Karpas-422 (cell line): ENCODE results near the gene GRK6. TPM values are rescaled to one million over a fixed set of nuclear protein-coding genes. Genes with fewer than 3 reads are reported as not detected.
A peak's percentile ranks its signal among the peaks of the same experiment; 100 is the strongest.

Experiments
- DNase-seq: peaks from one replicate; pipeline ENCODE4 v3.0.0-alpha.2; 2015
- H2AFZ ChIP-seq: fragments of 200-600 bp; sonication (generic); 2 replicates; pipeline ENCODE4 v1.6.1; 2014; ENCODE audit warnings: antibody characterized with exemption, low read length, mixed read lengths
- H3K27ac ChIP-seq: fragments of 200-600 bp; sonication (generic); 2 replicates; pipeline ENCODE4 v1.5.1; 2014; ENCODE audit warnings: mild to moderate bottlenecking, low read length, moderate library complexity
- H3K27me3 ChIP-seq: fragments of 200-600 bp; sonication (generic); 2 replicates; pipeline ENCODE4 v1.6.1; 2014; ENCODE audit warnings: low read length, mixed read lengths
- H3K36me3 ChIP-seq: fragments of 200-600 bp; sonication (generic); 2 replicates; pipeline ENCODE4 v1.6.1; 2014; ENCODE audit warnings: low read length, mixed read lengths; ENCODE audit not compliant: insufficient read depth
- H3K4me1 ChIP-seq: fragments of 200-600 bp; sonication (generic); 2 replicates; pipeline ENCODE4 v1.6.1; 2014; ENCODE audit warnings: mild to moderate bottlenecking, low read length, mixed read lengths
- H3K4me2 ChIP-seq: fragments of 200-600 bp; sonication (generic); 2 replicates; pipeline ENCODE4 v1.6.1; 2014; ENCODE audit warnings: low read length, low read depth, mild to moderate bottlenecking; ENCODE audit not compliant: poor library complexity, severe bottlenecking
- H3K4me3 ChIP-seq: fragments of 200-600 bp; sonication (generic); 2 replicates; pipeline ENCODE4 v1.5.1; 2014; ENCODE audit warnings: mild to moderate bottlenecking, antibody characterized with exemption, low read length, mixed read lengths
- H3K79me2 ChIP-seq: fragments of 200-600 bp; sonication (generic); 2 replicates; pipeline ENCODE4 v1.6.1; 2014; ENCODE audit warnings: mild to moderate bottlenecking, low read length, mixed read lengths
- H3K9ac ChIP-seq: fragments of 200-600 bp; sonication (generic); 2 replicates; pipeline ENCODE4 v1.6.0; 2014; ENCODE audit warnings: low read length
- H3K9me2 ChIP-seq: fragments of 200-600 bp; sonication (generic), shearing (Covaris generic); replicated peaks from 2 replicates; pipeline ENCODE4 v1.6.0; 2014; ENCODE audit warnings: mild to moderate bottlenecking, low read length, moderate library complexity; ENCODE audit not compliant: insufficient read depth
- H3K9me3 ChIP-seq: fragments of 300-700, 200-600 bp; sonication (generic); 2 replicates; pipeline ENCODE4 v1.6.1; 2014; ENCODE audit warnings: low read length, mixed read lengths
- H4K20me1 ChIP-seq: fragments of 200-600 bp; sonication (generic); 2 replicates; pipeline ENCODE4 v1.6.1; 2014; ENCODE audit warnings: mild to moderate bottlenecking, antibody characterized with exemption, low read length, low read depth; ENCODE audit not compliant: insufficient read depth
- total RNA-seq: library from RNA; depleted of rRNA; stranded (reverse); fragments of >200 nt; shearing (Covaris generic); gene quantifications from 2 replicates; pipeline ENCODE4 v1.2.3, GENCODE V29; 2014; ENCODE audit warnings: low replicate concordance

The GRK6 gene
- total RNA-seq, 1 experiment from 2014 or later, result 45.5 TPM

- Histone ChIP-seq H3K4me2 (peak overlapping the region; percentile 83), H3K9ac (peak overlapping the region; percentile 78), H2AFZ (peak overlapping the region; percentile 63), H3K9me3 (no peaks in the 10 kb centered on the region), H3K4me1 (peaks cover 48% of the 10 kb centered on the region), H4K20me1 (peaks cover 20% of the 10 kb centered on the region; the same call in 1 of the 2 replicates), H3K27ac (no peak overlapping the region; the same call in 1 of the 2 replicates), H3K4me3 (peak overlapping the region; percentile 73), H3K79me2 (peaks cover 43% of the 10 kb centered on the region), H3K27me3 (no peaks in the 10 kb centered on the region), H3K36me3 (no peaks in the 10 kb centered on the region), H3K9me2 (no peaks in the 10 kb centered on the region)
- DNase-seq, result peak; percentile 100
These were observed 493 bp upstream of the GRK6 start for GRCh38 chr5:177425801-177426565.

GRCh38 chr5:177427211-177427822, 841 bp downstream of the GRK6 start:
- peak; percentile 67 for DNase-seq
- Histone ChIP-seq H3K4me3 (peak overlapping the region; percentile 90), H3K36me3 (peaks cover 5% of the 10 kb centered on the region; the same call in 1 of the 2 replicates), H3K4me1 (peaks cover 58% of the 10 kb centered on the region), H4K20me1 (peaks cover 20% of the 10 kb centered on the region; the same call in 1 of the 2 replicates), H3K79me2 (peaks cover 49% of the 10 kb centered on the region), H3K27ac (peak overlapping the region; percentile 84), H3K4me2 (peak overlapping the region; percentile 95), H3K27me3 (no peaks in the 10 kb centered on the region), H3K9me2 (no peaks in the 10 kb centered on the region), H2AFZ (no peak overlapping the region), H3K9me3 (no peaks in the 10 kb centered on the region), H3K9ac (peak overlapping the region; percentile 92)

GRCh38 chr5:177427919-177428573, 1.6 kb downstream of the GRK6 start:
- DNase-seq, result peak; percentile 49
- peaks cover 20% of the 10 kb centered on the region; the same call in 1 of the 2 replicates for H4K20me1 ChIP-seq
- H3K9me2 ChIP-seq, result no peaks in the 10 kb centered on the region
- H2AFZ ChIP-seq, result no peak overlapping the region
- peak overlapping the region; percentile 90 for H3K4me3 ChIP-seq
- peak overlapping the region; percentile 95 for H3K4me2 ChIP-seq
- H3K36me3 ChIP-seq, result peaks cover 12% of the 10 kb centered on the region
- H3K79me2 ChIP-seq, result peaks cover 49% of the 10 kb centered on the region
- H3K9me3 ChIP-seq, result no peaks in the 10 kb centered on the region
- H3K9ac ChIP-seq, result peak overlapping the region; percentile 92
- H3K27ac ChIP-seq, result peak overlapping the region; percentile 84
- H3K27me3 ChIP-seq, result no peaks in the 10 kb centered on the region
- peaks cover 58% of the 10 kb centered on the region for H3K4me1 ChIP-seq

- Histone ChIP-seq H3K79me2 (peaks cover 49% of the 10 kb centered on the region), H3K4me3 (peak overlapping the region; percentile 90)
These were observed 2.2 kb downstream of the GRK6 start for GRCh38 chr5:177428574-177429217.

GRCh38 chr5:177429248-177430040, 3.0 kb downstream of the GRK6 start:
- Histone ChIP-seq H3K27me3 (no peaks in the 10 kb centered on the region), H3K36me3 (peaks cover 21% of the 10 kb centered on the region), H3K9me3 (no peaks in the 10 kb centered on the region), H3K4me2 (peak overlapping the region; percentile 95), H3K9me2 (no peaks in the 10 kb centered on the region), H3K4me1 (peaks cover 58% of the 10 kb centered on the region), H3K4me3 (peak overlapping the region; percentile 90), H3K9ac (peak overlapping the region; percentile 92), H3K79me2 (peaks cover 49% of the 10 kb centered on the region), H2AFZ (no peak overlapping the region), H3K27ac (peak overlapping the region; percentile 84), H4K20me1 (peaks cover 20% of the 10 kb centered on the region; the same call in 1 of the 2 replicates)
- peak; percentile 79 for DNase-seq

More at GRCh38 chr5:177428574-177429217, 2.2 kb downstream of the GRK6 start:
- H3K27me3 ChIP-seq, result no peaks in the 10 kb centered on the region
- H3K9me3 ChIP-seq, result no peaks in the 10 kb centered on the region
- no peak overlapping the region for H2AFZ ChIP-seq
- H3K27ac ChIP-seq, result peak overlapping the region; percentile 84
- H3K36me3 ChIP-seq, result peaks cover 16% of the 10 kb centered on the region
- peaks cover 58% of the 10 kb centered on the region for H3K4me1 ChIP-seq
- peaks cover 20% of the 10 kb centered on the region; the same call in 1 of the 2 replicates for H4K20me1 ChIP-seq
- H3K9ac ChIP-seq, result peak overlapping the region; percentile 92
- DNase-seq, result no peak
- H3K9me2 ChIP-seq, result no peaks in the 10 kb centered on the region
- peak overlapping the region; percentile 95 for H3K4me2 ChIP-seq

GRCh38 chr5:177430140-177430951, 3.9 kb downstream of the GRK6 start:
- Histone ChIP-seq H3K4me1 (peaks cover 56% of the 10 kb centered on the region), H3K4me2 (peak overlapping the region; percentile 95), H3K9me2 (no peaks in the 10 kb centered on the region), H3K79me2 (peaks cover 49% of the 10 kb centered on the region), H2AFZ (no peak overlapping the region), H4K20me1 (peaks cover 20% of the 10 kb centered on the region; the same call in 1 of the 2 replicates), H3K9me3 (no peaks in the 10 kb centered on the region), H3K27ac (peak overlapping the region; percentile 84), H3K36me3 (peaks cover 25% of the 10 kb centered on the region), H3K27me3 (no peaks in the 10 kb centered on the region), H3K4me3 (peak overlapping the region; percentile 90), H3K9ac (peak overlapping the region; percentile 92)
- DNase-seq, result peak; percentile 41

- H3K4me3 ChIP-seq, result peak overlapping the region; percentile 90; the same call in 1 of the 2 replicates
- peak overlapping the region; percentile 92 for H3K9ac ChIP-seq
- no peak overlapping the region for H2AFZ ChIP-seq
- H3K9me2 ChIP-seq, result no peaks in the 10 kb centered on the region
- H4K20me1 ChIP-seq, result peaks cover 20% of the 10 kb centered on the region; the same call in 1 of the 2 replicates
- H3K4me2 ChIP-seq, result peak overlapping the region; percentile 95
- H3K36me3 ChIP-seq, result peaks cover 27% of the 10 kb centered on the region
- peaks cover 49% of the 10 kb centered on the region for H3K79me2 ChIP-seq
- H3K27me3 ChIP-seq, result no peaks in the 10 kb centered on the region
- peak; percentile 55 for DNase-seq
- H3K9me3 ChIP-seq, result no peaks in the 10 kb centered on the region
- H3K4me1 ChIP-seq, result peaks cover 50% of the 10 kb centered on the region
- H3K27ac ChIP-seq, result peak overlapping the region; percentile 84
These were observed 4.5 kb downstream of the GRK6 start for GRCh38 chr5:177430972-177431316.
